Measurements from ENCODE around the gene FAM162A. TPM values are rescaled to one million over a fixed set of nuclear protein-coding genes. Genes with fewer than 3 reads are reported as not detected.

FAM162A gene
- total and polyA plus RNA-seq, 9 of the 15 experiments (the other 6 are each of a cell fraction or from before 2014, with no cell fraction given), result 37.5 to 211 (median 101) TPM

GRCh38 chr3:122410111-122410510 is 26.1 kb downstream of the FAM162A start:
- BruUV-seq (replicated peaks), result no TSS peak
- H2AFZ ChIP-seq (ENCODE audit: low read depth, low read length), result no peak overlapping the region
- H3K4me1 ChIP-seq (replicated peaks in 1 of 2; ENCODE audit: control insufficient read depth in 2 of 2, insufficient read depth in 2 of 2, low read length in 2 of 2), result no peaks in the 10 kb centered on the region; a peak in 3 of 5 replicates
- H4K20me1 ChIP-seq (replicated peaks; ENCODE audit: control insufficient read depth, insufficient read depth, low read length), result no peaks in the 10 kb centered on the region; the same call in 1 of the 2 replicates
- H3K36me3 ChIP-seq (ENCODE audit: control insufficient read depth, insufficient read depth, low read length), result peaks cover 78% of the 10 kb centered on the region
- no peaks in the 10 kb centered on the region for H3K9me1 ChIP-seq (ENCODE audit: control insufficient read depth, insufficient read depth, low read length)
- ATAC-seq (no peak; the same call in 2 of the 3 replicates), DNase-seq (ENCODE audit: extremely low read depth in 1 of 4, low spot score in 3 of 4) (no peak), FAIRE-seq (no peak)
- in situ Hi-C loops (cut with MboI) (no loop called here), intact Hi-C loops (cut with micrococcal nuclease) (no loop called here)
- ChIA-PET POLR2A (no interaction called here), CTCF (ENCODE audit: low intra/inter-chr PET ratio) (no interaction called here)
- H3K27ac ChIP-seq (ENCODE audit: extremely low read depth, low read depth, low read length), result no peak overlapping the region
- no peaks in the 10 kb centered on the region for H3K9me3 ChIP-seq (replicated peaks; ENCODE audit: control insufficient read depth, insufficient read depth, low read depth, low read length)
- no peak overlapping the region for H3K4me2 ChIP-seq (ENCODE audit: insufficient read depth, low read length)
- 70% methylated on average over 4 of the region's 4 CpGs for WGBS (ENCODE audit: insufficient coverage, low coverage, missing lambda C conversion rate)
- H3K27me3 ChIP-seq (ENCODE audit: control insufficient read depth in 2 of 2, insufficient read depth in 2 of 2, low read length in 2 of 2), result no peaks in the 10 kb centered on the region
- no peak overlapping the region for H3K4me3 ChIP-seq
- no peak overlapping the region for H3K9ac ChIP-seq (ENCODE audit: insufficient read depth in 1 of 2, low read depth in 2 of 2, low read length in 2 of 2)
- TF ChIP-seq SMAD4 (CRISPR knock-in tag; conservative IDR thresholded peaks at IDR 0.05) (0 out of 2 replicates have a peak, but pooled peaks have one; percentile 32), NONO (IDR thresholded peaks at IDR 0.05; ENCODE audit: low read depth in 2 of 2, low read length in 1 of 2) (no peak)
- H3K79me2 ChIP-seq (ENCODE audit: control insufficient read depth, insufficient read depth, low read length), result peaks cover 18% of the 10 kb centered on the region

- H3K79me2 ChIP-seq (ENCODE audit: control insufficient read depth, insufficient read depth, low read length), result peaks cover 24% of the 10 kb centered on the region
- DNase-seq (ENCODE audit: extremely low read depth in 1 of 4, low spot score in 3 of 4) (no peak), FAIRE-seq (no peak), ATAC-seq (peak; percentile 23; the same call in 1 of the 3 replicates)
- ChIA-PET CTCF (ENCODE audit: low intra/inter-chr PET ratio) (no interaction called here), POLR2A (no interaction called here)
- H3K4me3 ChIP-seq, result no peak overlapping the region
- H3K27me3 ChIP-seq (ENCODE audit: control insufficient read depth in 2 of 2, insufficient read depth in 2 of 2, low read length in 2 of 2), result no peaks in the 10 kb centered on the region
- no peak overlapping the region for H3K4me2 ChIP-seq (ENCODE audit: insufficient read depth, low read length)
- no peaks in the 10 kb centered on the region; a peak in 3 of 5 replicates for H3K4me1 ChIP-seq (replicated peaks in 1 of 2; ENCODE audit: control insufficient read depth in 2 of 2, insufficient read depth in 2 of 2, low read length in 2 of 2)
- BruUV-seq (replicated peaks), result no TSS peak
- H2AFZ ChIP-seq (ENCODE audit: low read depth, low read length), result no peak overlapping the region
- in situ Hi-C loops (cut with MboI), result no loop called here
- H3K9ac ChIP-seq (ENCODE audit: insufficient read depth in 1 of 2, low read depth in 2 of 2, low read length in 2 of 2), result no peak overlapping the region
- H3K9me3 ChIP-seq (replicated peaks; ENCODE audit: control insufficient read depth, insufficient read depth, low read depth, low read length), result no peaks in the 10 kb centered on the region
- no peaks in the 10 kb centered on the region for H3K9me1 ChIP-seq (ENCODE audit: control insufficient read depth, insufficient read depth, low read length)
- WGBS (ENCODE audit: insufficient coverage, low coverage, missing lambda C conversion rate), result 72% methylated on average over 6 of the region's 6 CpGs
- H3K27ac ChIP-seq (ENCODE audit: extremely low read depth, low read depth, low read length), result no peak overlapping the region
- intact Hi-C loops (cut with micrococcal nuclease), result no loop called here
- no peaks in the 10 kb centered on the region; the same call in 1 of the 2 replicates for H4K20me1 ChIP-seq (replicated peaks; ENCODE audit: control insufficient read depth, insufficient read depth, low read length)
- peaks cover 73% of the 10 kb centered on the region; the same call in 2 of the 3 replicates for H3K36me3 ChIP-seq (ENCODE audit: control insufficient read depth, insufficient read depth, low read length)
- TF ChIP-seq THAP7 (CRISPR knock-in tag; IDR thresholded peaks at IDR 0.05) (no peak), POLR3G (IDR thresholded peaks at IDR 0.05; ENCODE audit: extremely low read depth, insufficient read length, insufficient replicate concordance) (no peak), ZNF589 (CRISPR knock-in tag; IDR thresholded peaks at IDR 0.05; ENCODE audit: low read depth) (no peak), SUPT5H (IDR thresholded peaks at IDR 0.05) (no peak), LCOR (CRISPR knock-in tag; IDR thresholded peaks at IDR 0.05) (no peak), CBX3 (IDR thresholded peaks at IDR 0.05; ENCODE audit: borderline replicate concordance in 1 of 2, low read length in 2 of 2) (no peak), ZNF311 (CRISPR knock-in tag; IDR thresholded peaks at IDR 0.05) (no peak), GTF3C2 (IDR thresholded peaks at IDR 0.05; ENCODE audit: borderline replicate concordance, extremely low read depth, insufficient read length) (no peak), FOXP1 (CRISPR knock-in tag; IDR thresholded peaks at IDR 0.05) (no peak), ZKSCAN3 (CRISPR knock-in tag; IDR thresholded peaks at IDR 0.05) (no peak), SREBF2 (CRISPR knock-in tag; IDR thresholded peaks at IDR 0.05) (no peak), PCBP2 (IDR thresholded peaks at IDR 0.05; ENCODE audit: low read depth, low read length, poor library complexity, severe bottlenecking) (no peak)
These were observed 26.7 kb downstream of the FAM162A start for GRCh38 chr3:122410639-122411038.

All from K562 (cell line).